HG03378 (cell line): ENCODE data around the gene MORN2.
"Not testable (repeated sequence)": the region's sequence is repeated elsewhere in the genome, so short reads cannot be mapped to it uniquely, and the experiment has no call there.

Source experiments
- ATAC-seq: cut with Tn5 transposase; IDR thresholded peaks from one replicate; pipeline ENCODE4 v1.9.1; 2021; ENCODE audit warnings: mild to moderate bottlenecking, moderate library complexity; ENCODE audit not compliant: unreplicated experiment

Gene MORN2

DNA sequence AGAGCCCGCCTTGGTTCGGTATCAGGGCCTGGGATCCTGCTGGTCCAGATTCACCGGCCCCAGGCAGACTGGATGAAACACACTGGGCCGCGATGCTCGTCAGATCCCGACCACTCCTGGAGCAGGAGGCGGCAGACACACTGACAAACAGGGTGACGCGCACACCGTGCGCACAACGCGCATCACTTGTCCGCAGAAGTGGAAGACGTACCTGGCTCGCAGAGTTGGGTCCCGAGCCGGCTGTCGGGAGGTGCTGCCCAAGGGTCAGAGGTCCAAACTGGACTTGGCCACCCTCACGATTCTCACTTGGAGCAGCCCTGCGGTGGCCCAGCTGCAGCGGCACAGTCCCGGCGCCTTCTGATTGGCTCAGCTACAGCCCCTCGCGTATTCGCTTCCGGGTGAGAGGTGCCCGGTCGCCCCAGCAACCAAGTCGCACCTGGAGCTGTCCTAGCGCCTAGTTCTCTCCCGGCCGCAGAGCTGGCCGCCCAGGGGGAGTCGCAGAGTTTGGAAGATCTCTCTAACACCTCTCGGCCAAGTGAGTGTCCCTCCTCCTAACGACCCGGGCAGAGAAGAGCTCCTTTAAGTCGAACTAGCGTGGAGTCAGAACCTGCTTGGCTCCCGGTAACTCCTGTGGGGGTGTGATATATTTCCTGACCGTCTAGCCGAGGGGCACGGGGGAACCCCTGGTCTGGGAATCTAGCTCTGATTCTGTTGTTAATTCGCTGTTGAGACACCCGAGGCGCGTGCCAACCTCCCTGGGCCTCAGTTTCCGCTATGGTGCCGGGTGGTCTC is at the start of gene MORN2, which contains the start of gene DHX57:
TSS of gene MORN2 (plus strand) at position 401 of the 792 bp plus-strand sequence.
TSS of gene DHX57 (minus strand) at position 359 of the 792 bp plus-strand sequence. CDS start 7,529 bp downstream, outside the sequence.
- peak; percentile 98 for ATAC-seq

DNA sequence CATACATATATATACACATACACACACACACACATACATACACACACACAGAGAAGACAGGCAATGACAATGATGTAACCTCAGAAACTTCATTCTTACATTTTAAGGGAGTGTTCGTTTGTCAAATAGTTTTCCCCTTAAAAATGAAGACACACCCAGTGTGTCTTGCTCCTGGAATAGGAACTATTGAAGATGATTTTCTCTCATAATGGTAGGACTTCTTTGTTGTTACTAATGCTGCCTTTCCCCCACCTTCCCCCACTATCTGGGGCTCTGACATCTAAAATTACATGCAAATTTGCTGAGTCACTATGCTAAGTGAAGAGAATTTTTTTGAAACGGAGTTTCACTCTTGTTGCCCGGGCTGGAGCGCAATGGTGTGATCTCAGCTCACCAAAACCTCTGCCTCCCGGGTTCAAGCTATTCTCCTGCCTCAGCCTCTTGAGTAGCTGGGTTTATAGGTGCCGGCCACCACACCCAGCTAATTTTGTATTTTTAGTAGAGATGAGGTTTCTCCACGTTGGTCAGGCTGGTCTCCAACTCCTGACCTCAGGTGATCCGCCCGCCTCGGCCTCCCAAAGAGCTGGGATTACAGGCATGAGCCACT is 48.1 kb upstream of the MORN2 start:
- not testable (repeated sequence) for ATAC-seq

DNA sequence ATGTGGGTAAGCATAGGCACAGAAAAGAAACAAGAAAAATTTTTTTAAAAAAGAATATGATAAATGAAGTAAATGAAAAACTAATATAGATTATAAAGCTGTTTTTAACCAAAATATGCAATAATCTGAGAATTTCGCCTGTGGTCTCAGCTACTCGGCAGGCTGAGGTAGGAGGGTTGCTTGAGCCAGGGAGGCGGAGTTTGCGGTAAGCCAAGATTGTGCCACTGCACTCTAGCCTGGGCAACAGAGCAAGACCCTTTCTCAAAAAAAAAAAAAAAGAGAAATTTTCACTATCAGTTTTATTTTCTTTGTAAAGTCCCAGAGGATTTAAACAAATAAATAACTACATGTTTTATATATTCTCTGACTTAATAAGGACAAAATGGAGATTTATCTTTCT is 47.3 kb upstream of the MORN2 start:
- no peak for ATAC-seq

DNA sequence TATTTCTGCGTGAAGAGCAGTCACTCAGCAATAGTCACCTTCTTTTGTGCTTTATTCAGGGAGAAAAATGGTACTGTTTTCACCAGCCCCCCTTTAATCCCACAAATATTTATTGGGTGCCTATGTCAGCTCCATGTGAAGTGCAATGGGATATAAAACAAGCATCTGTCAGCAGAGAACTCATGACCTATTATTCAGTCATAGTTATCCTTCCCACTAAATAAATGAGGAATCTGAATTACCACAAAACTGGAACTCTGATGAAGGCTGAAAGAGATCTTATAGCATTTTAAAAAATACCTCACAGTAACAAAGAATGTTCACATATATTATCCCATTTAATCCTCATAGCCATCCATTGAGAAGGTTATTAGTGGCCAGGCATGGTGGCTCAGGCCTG is 45.8 kb upstream of the MORN2 start:
- ATAC-seq, result no peak

DNA sequence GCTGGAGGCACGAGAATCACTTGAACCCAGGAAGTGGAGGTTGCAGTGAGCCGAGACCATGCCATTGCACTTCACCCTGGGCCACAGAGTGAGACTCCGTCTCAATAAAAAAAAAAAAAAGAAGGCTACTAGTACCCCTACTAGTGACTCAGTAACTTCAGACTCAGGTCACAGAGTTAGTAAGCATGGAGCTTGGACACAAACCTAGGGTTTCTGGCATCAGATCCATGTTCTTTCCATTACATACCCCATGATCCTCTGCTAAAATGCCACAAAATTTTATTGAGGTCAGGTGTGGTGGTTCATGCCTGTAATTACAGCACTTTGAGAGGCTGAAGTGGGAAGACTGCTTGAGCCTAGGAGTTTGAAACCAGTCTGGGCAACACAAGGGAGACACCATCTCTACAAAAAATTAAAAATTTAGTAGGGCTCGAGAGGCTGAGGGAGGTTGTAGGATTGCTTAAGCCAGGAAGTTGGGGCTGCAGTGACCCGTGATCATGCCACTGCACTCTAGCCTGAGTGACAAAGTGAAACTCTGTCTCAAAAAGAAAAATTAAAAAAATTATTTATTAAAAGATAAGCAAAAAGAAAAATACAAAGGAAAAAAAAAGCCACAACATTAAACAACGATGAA is 45.1 kb upstream of the MORN2 start:
- no peak for ATAC-seq

DNA sequence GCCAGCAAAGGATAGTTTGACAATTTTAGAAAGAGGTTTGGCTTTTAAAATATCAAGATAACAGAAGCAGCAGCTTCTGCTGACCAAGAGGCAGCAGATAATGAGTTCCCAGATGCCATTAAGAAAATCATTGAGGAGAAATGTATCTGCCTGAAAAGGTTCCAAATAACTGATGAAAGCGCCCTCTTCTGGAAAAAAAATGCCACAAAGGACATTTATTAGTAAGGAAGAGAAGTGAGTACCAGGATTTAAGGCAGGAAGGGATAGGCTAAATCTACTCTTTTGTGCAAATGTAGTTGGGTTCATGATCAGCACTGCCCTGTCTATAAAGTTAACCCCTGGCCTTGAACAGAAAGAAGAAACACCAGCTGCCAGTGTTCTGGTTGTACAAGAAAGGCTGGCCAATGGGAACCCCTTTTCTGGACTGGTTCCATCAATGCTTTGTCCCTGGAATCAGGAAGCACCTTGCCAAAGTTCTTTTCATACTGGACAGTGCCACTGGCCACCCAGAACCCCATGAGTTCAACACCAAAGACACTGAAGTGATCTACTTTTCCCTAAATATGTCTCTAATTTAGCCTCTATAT is 40.7 kb upstream of the MORN2 start:
- no peak for ATAC-seq

DNA sequence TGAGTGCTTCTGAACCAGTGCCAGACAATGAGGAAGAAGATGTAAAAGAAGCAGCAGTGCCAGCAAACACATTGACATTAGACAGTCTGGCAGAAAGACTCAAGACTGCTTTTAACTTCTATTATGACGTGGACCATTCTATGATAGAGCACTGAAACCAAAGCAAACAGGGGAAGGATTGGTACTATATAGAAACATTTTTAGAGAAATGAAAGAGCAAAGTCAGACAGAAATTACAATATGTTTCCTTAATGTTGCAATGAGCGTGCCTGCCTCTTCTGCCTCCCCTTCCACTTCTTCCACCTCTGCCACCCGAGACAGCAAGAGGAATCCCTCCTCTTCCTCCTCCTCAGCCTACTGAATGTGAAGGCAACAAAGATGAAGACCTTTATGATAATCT is 39.8 kb upstream of the MORN2 start:
- peak; percentile 93 for ATAC-seq

DNA sequence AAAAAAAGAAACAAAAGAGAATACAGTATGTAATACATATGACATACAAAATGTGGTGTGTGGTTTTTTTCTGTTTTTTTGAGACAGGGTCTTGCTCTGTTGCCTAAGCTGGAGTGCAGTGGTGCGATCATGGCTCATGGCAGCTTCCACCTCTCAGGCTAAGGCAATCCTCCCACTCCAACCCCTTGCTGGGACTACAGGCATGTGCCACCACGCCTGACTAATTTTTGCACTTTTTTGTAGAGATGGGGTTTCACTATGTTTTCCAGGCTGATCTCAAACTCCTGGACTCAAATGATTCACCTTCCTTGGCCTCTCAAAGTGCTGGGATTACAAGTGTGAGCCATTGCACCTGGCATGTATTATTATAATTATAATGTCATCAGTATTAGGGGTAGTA is 39.0 kb upstream of the MORN2 start:
- ATAC-seq, result no peak

DNA sequence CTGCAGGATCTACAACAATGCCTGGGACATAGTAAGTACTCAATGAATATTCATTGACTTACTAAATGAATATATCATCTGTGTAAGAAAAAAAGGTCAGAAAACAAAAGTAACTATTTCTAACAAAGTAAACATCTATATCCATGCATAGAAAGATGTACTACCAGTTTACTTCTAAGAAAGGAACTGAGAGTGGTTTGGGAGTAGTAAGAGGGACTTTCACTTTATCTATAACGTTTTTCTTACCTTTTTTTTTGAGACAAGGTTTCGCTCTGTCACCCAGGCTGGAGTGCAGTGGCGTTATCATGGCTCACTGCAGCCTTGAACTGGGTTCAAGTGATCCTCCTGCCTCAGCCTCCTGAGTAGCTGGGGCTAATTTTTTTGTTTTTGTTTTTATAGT is 25.7 kb upstream of the MORN2 start:
- peak; percentile 94 for ATAC-seq

DNA sequence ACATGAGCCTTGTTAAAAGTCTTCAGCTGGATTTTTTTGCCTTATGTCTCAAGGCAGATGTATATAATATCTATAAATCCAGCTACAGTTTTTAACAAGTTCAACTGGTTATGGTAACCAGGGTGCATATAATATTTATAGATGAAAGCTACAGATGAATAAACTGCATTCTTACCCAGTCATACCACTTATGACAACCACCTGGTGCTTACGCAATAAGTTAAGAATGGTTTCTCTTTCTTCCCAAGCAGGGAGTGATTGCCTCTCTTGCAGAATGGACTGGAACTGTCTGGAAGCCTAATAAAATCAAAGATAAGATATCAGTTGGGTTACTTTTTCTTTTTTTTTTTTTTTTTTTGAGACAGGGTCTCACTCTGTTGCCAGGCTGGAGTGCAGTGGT is 19.6 kb upstream of the MORN2 start:
- ATAC-seq, result no peak

DNA sequence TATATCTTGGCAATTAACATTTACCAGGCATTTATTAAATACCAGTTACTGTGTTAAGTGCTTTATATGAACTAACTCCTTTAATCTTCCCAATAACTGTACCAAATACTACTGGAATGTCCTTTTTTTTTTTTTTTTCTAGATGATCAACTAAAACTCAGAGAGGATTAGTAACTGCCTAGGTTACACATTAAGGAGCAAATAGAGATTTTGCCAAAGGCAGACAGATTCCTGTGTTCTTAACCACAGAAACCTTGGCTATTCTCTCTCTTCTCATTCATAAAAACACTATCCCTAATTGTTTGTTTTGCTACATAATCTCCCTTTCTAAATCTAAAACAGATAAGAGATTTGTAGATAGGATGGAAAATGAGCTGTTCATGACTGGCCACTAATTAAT is 13.3 kb upstream of the MORN2 start:
- ATAC-seq, result no peak

DNA sequence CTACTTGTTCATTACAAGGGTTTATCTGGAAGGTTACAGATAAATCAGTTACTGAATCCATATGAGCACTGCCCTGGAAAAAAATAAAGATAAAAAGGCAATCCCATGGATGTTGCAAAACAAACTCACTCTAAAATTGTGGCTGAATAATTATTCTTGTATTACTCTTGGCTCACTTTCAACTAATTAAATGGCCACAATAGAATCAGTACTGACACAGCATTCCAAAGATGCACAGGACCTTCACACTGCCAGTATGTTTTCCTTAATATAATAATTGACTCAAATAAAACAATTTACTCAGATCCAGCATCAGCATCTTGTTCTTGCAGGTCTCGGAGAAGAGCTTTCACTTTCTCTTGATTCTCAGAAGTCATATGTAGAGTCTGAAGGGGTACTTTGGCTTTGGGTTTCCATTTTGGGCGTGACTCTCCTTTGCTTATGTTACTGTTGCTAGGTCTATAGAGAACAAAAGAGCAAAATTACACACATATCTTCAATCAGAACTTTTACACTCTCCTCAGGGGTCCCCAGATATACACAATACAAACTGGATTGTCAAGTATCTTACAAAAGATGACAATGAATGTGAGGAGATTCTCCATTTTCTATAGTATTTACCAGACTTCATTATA is 12.6 kb upstream of the MORN2 start:
- ATAC-seq, result no peak

DNA sequence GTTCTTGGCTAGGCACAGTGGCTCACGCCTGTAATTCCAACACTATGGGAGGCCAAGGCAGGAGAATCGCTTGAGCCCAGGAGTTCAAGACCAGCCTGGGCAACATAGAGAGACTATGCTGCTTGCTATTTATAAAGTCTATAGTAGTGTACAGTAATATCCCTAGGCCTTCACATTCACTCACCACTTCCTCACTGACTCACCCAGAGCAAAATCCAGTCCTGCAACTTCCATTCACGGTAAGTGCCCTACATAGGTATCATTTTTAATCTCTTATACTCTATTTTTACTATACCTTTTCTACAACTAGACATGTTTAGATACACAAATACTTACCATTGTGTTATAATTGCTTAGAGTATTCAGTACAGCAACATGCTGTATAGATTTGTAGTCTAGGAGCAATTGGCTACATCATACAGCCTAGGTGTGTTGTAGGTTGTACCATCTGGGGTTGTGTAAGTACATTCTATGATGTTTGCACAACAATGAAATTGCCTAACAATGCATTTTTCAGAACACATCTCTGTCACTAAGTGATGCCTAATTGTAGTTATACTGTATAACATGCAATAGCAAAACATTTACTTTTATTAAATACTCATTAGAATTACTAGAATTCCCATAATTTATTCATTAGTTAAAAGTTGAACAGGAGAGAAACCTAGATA is 8.9 kb upstream of the MORN2 start:
- ATAC-seq, result no peak

DNA sequence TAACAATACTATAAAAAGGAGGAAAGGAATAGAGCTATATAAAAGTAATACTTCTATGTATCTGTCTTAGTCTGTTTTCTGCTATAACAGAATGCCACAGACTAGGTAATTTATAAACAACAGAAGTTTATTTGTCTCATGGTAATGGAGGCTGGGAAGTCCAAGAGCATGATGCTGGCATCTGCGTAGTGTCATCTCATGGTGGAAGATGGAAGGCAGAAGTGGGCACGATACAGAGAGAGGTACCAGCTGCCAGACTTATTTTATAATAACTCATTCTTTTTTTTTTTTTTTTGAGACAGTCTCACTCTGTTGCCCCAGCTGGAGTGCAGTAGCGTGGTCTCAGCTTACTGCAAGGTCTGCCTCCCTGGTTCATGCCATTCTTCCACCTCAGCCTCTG is 4.3 kb upstream of the MORN2 start:
- no peak for ATAC-seq

DNA sequence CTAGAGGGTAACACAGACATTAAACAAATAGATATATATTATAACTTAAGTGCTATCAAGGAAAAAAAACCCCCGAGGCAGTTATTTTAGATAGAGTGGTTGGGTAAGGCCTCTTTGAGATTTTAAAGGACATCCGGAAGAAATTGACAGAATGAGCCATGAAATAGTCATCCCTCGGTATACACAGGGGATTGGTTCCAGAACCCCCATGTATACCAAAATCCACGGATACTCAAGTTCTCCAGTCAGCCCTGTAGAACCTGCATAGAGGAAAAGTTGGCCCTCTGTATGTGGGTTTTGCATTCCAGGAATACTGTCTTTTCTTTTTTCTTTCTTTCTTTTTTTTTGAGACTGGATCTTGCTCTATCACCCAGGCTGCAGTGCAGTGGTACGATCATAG is 2.0 kb upstream of the MORN2 start:
- ATAC-seq, result no peak

DNA sequence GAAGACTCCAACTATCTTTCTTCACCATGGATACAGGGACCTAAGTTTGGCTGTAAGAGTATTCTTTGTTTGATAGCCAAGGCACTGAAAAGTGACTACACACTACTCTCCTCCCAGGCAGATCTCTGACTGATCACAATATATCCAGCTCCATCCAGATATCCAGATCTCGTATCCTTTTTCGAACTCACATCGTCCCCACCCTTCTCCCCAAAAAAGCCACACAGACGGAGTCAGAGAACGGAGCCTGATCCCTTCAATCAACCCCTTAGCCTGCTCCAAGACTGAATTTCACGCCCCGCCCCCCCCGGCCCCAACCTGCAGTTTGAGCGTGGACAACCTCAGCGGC is 575 bp upstream of the MORN2 start:
- no peak for ATAC-seq

DNA sequence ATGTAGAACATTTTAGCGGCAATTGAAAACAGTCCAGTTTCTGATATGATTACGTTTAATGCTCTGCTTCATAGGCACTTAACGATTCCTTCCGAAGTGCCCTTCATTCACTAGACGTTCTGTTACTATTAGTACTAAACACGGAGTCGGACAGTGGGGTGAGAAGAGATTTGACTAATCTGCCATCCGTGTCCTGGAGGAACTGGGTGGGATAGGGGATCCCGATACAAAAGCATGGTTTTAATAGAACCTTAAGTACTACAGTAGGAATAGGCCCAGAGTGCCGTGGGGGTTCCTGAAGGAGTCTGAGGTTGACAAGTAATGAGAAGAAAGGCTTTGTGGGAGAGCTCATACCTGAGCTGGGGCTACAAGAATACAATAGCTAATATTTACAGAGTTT is 631 bp downstream of the MORN2 start:
- no peak for ATAC-seq

DNA sequence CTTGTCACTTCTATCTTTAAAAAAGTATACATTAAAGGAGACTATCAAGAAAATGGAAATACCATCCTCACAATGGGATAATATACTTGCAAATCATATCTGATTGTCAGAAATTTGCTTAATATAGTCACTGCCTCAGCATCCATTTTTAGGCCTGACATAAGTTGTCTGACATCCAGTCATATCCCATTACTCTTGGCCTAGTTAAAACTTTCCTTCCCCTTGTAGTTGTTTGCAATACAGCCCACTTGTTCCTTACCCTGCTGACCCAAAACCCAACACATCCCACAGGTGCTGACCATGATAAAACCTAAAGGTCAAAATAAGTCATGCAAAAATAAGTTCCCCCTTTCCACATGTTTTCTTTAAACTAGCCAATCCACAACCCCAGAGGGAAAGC is 10.3 kb downstream of the MORN2 start:
- no peak for ATAC-seq

DNA sequence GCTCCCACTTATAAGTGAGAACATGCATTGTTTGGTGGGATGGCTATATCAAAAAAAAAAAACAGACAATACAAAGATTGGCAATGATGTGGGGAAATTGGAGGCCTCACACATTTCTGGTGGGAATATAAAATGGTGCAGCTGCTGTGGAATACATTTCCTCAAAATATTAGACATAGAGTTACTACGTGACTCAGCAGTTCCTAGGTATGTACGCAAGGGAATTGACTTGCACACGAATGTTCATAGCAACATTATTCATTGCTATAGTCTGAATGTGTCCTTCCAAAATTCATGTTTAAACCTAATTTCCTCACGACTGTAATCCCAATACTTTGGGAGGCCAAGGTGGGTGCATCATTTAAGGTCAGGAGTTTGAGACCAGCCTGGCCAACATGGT is 11.6 kb downstream of the MORN2 start:
- ATAC-seq, result no peak

DNA sequence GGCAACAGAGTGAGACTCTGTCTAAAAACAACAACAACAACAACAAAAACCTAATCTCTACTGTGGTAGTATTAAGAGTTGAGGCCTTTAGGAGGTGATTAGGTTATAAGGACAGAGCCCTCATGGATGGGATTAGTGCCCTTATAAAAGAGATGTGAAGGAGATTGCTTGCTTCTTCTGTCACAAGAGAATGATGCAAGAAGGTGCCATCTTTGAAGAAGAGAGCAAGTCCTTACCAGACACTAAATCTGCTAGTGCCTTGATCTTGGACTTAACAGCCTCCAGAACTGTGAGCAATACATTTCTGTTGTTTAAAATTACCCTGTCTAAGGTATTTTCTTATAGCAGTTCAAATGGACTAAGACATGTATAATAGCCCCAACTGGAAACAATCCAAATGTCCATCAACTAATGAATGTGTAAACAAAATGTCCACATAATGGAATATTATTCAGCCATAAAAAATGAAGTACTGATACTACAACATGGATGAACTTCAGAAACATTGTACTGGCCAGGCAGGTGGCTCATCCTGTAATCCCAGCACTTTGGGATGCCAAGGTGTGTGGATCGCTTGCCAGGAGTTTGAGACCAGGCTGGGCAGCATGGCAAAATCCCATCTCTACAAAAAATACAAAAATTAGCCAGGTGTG is 12.3 kb downstream of the MORN2 start:
- ATAC-seq, result no peak
